SHP77 (cell line): ENCODE data around the gene HCST.
"Not testable (repeated sequence)": the region's sequence is repeated elsewhere in the genome, so short reads cannot be mapped to it uniquely, and the experiment has no call there.

Experiments
- DNase-seq, 2 experiments: peaks; one replicate each; lab custom pipeline; 2025; lab: John Stamatoyannopoulos, UW

The HCST gene

DNA sequence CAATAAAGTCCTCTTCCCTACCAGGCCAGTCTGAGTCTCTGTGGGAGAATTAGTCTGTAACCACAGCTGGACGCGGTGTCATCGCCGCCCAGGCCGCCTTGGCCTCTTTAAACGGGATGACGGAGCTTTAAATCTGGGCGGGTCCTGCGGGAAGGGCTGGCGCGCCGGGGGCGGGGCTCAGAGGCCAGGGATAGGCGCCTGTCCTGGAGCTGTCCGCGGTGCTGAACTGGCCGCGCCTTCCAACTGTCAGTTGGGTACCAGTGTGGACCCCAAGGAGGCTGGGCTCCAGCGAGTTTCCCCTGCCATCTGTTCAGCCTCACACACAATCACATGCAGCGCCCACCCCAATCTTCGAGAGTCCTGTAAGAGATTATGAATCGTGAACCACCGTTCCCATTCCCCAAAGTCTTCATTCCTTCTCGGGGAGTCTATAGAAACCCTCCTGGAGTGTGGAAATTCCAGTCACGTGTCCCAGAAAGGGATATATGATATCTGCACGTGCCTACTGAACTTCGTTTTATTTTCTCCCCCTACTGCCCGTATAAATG lies 22.5 kb upstream of the HCST start:
- DNase-seq = peak; percentile 5 to 60

DNA sequence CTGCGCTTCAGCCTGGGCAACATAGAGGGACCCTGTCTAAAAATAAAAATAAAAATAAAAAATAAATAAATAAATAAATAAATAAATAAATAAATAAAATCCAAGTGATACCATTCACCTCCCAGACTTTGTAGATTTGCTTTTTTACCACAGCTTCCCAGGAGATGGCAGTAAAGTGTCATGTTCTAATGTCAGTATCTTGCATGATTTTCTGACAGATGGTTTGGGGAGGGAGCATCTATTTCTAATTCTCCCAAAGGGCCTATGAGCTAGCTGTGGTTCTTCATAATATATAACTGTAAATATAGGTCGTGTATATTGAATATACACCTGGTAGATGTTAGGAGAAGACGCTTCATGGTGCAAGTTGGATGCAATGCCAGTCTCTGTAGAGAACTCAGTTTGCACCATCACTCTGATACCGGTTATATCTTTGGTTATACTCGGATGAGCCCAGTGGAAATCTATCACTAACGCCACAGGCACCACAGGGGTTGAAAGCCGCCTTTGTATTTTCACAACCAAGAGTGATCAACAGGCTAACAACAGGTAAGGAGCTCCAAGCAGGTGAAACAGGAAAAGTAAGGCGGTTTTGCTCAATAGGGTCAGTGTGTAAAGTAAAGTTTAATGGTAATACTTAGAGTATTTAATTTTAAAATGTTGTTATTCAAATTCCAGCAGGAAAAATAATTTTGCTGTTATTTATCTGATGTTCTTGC lies 20.1 kb upstream of the HCST start:
- DNase-seq = peak; percentile 34 to 75

DNA sequence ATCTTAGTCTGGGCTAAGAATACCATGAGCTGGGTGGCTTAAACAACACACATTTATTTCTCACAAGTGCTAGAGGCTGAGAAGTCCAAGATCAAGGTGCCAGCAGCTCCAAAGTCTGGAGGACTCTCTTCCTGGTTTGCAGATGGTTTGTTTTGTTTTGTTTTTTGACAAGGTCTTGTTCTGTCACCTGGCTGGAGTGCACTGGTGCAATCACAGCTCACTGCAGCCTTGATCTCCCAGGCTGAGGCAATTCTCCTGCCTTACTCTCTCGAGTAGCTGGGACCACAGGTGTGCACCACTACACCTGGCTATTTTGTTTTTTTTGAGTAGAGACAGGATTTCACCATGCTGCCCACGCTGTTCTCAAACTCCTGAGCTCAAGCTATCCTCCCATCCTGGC lies 18.4 kb upstream of the HCST start:
- no peak for DNase-seq

DNA sequence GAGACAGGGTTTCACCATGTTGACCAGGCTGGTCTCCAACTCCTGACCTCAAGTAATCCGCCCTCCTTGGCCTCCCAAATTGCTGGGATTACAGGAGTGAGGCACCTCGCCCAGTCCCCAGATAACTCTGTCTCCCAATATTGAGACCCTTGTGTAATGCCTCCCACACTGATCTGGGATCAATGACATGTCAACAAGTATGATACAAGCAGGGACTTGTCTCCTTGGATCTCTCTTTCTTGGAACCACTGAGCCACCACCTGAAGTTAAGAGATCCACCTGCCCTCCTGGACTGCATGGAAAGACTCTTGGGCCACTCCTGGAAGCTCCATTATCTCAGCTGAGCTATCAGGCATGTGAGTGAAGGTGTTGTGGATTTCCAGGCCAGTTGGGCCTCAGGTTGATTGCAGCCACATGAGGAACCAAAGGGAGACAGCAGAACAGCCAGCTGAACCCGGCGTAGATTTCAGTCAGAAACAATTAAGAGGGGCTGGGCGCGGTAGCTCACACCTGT lies 17.0 kb upstream of the HCST start:
- no peak for DNase-seq

DNA sequence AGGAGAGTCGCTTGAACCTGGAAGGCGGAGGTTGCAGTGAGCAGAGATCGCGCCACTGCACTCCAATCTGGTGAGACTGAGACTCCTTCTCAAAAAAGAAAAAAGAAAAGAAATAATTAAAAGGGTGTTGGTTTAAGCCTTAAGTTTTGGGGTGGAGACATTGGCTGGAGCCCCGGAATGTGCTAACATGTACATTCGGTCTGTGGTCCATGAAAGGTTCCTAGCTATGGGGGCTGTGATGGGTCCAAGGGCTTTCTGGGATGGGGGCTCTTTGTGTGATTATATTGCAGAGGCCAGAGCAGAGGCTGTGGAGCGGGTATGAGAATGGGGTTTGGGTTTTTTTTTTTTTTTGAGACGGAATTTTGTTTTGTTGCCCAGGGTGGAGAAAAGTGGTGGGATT lies 16.4 kb upstream of the HCST start:
- DNase-seq = no peak

DNA sequence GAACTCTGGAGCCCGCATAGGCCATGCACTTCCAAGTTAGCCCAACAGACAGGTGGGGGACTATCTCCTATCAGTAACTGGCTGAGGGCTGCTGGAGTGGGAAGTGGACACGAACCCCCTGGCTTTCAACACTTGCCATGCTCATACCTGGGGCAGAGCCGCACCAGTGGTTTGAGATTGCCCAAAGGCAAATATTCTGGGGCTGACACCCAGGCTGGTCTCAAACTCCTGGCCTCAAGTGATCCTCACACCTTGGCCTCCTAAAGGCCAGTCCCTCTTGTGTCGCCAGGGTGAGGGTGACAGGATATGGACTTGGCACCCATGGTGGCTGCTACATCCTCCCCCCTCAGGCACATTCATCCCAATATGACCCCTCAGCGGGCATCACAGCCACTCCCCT lies 15.1 kb upstream of the HCST start:
- DNase-seq = no peak

DNA sequence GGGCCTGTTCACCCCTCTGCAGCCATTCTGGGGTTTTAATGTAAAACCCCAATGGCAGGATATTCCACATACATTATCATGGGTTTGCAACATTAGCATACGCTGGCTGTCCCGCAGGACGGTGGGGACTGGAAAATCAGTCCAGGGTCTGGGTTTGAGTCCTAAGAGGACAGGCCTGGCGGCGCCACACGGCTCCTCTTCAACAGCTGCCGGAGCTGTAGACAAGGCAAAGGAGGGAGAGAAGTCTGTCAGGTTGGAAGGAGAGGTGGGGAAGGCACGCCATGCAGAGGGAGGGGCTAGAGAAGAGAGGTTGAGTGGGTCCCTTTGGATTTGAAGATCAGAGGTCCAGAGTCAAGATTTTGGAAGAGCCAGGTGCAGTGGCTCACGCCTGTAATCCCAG lies 13.9 kb upstream of the HCST start:
- DNase-seq = no peak

DNA sequence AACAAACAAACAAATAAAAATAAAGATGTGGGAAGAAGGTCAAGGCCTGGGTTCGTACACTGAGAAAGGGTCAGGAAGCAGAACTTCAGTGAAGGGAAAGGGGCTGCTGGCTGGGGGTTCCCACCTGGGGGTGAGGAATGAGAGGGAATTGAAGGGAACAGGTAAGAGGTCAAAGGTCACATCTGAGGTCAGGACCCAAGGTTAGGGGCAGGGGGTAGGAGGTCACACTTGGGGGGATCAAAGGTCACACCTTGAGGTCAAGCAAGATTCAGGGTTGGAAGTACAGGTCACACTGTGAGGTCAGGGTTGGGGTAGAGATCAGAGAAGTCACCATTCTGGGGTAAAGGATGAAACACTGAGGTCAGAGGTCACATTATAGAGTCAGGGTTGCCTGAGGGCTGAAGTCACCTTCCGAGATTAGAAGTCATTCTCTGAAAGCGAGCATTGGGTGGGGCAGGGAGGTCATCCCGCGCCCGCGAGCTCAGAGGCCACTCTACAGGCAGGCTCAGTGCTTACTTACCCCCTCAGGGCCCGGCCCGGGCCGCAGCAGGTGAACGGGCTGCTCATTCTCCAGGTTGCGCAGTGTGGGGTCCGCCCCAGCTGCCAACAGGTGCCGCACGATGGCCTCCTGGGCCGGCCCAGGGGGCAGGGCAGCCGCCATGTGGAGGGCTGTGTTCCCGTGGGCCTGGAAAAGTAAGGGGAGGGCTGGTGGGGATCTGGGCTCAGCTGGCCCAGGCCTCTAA lies 12.8 kb upstream of the HCST start:
- DNase-seq = no peak

DNA sequence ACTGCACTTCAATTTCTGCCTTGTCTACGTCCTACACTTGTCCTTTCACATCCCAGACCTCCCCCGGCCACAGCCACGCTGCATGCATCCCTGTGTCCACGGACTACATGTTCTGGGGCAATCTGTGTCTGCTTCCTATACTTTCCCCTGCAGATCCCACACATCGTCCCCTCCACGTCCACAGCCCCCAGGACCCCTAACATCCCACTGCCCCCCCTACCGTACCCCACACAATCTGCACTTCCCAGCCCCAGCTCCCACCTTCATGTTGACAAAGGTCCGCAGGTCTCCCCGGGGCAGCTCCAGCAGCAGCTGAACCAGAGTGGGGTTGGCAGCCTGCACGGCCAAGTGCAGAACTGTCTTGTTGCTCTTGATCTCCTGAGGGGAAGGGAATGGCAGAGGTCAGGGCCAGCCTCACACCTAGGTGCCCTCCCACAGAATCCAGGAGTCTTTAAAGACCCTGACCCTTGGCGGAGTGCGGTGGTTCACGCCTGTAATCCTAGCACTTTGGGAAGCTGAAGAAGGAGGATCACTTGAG lies 12.1 kb upstream of the HCST start:
- no peak for DNase-seq

DNA sequence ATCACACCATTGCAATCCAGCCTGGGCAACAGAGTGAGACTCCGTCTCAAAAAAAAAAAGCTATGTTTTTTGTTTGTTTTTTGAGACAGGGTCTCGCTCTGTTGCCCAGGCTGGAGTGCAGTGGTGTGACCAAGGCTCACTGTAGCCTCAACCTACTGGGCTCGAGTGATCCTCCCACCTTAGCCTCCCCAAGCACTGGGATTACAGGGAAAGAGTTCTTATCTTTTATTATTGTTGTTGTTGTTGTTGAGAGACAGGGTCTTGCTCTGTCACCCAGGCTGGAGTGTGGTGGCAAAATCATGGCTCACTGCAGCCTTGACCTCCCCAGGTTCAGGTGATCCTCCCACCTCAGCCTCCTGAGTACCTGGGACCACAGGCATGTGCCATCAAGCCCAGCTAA lies 10.5 kb upstream of the HCST start:
- not testable (repeated sequence) for DNase-seq

DNA sequence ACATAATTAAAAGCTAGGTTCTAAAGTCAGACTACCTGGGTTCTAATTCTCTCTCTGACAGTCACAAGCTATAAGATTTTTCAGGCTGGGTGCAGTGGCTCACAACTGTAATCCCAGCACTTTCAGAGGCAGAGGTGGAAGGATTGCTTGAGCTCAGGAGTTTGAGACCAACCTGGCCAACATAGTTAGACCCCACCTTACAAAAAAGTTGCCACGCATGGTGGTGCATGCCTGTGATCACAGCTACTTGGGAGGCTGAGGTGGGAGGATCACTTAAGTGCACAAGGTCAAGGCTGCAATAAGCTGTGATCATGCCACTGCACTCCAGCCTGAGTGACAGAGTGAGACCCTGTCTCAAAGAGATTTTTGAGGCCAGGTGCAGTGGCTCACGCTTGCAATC lies 8.0 kb upstream of the HCST start:
- no peak for DNase-seq

DNA sequence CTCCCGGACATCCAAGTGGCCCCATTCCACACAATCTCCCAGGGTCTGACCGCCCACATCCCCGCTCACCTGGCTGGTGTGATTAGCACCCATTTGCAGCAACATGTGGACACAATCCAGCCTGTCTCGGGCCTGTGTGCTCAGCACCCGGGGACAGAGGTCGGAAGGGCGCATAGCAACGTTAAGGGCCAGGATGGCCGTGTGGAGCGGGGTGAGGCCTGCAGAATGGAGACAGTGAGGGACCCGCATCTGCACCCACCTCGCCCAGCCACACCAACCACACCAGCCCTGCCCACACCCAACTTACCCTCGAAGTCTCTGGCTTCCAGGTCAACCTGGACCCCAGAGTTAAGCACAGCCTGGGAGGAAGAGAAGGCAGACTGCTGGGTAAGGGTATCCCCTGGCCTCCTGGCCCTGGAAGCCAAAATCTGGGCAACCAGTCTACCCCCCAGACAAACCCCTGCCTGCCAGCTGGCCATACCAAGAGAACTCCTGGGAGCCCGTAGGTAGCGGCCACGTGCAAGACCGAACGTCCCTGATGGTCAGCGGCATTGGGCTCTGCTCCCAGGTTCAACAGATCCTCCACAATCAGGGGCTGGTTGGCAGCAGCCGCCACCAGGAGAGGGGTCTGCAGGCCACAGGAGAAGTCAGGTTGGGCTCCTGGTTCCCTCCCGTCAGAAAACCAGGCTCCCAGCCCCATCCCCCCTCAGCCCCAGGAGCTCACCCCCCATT lies 6.3 kb upstream of the HCST start:
- no peak for DNase-seq

DNA sequence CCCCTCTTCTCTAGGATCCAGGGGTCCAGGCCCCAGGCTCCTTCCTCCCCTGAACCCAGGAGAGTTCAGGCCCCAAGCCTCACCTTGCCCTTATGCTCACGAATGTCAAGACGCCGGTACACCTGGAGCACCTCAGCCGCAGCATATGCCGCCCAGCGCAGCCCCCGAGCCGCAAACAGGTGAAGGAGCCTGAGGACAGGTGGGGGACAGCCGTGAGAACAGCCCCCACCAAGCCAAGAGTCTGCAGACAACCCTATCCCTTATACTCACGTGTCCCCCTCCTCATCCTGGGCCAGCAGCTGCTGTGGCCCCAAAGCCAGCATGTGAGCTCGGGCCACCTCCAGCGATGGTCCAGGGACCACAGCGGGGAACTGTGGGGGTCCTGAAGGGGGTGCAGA lies 5.7 kb upstream of the HCST start:
- DNase-seq = no peak

DNA sequence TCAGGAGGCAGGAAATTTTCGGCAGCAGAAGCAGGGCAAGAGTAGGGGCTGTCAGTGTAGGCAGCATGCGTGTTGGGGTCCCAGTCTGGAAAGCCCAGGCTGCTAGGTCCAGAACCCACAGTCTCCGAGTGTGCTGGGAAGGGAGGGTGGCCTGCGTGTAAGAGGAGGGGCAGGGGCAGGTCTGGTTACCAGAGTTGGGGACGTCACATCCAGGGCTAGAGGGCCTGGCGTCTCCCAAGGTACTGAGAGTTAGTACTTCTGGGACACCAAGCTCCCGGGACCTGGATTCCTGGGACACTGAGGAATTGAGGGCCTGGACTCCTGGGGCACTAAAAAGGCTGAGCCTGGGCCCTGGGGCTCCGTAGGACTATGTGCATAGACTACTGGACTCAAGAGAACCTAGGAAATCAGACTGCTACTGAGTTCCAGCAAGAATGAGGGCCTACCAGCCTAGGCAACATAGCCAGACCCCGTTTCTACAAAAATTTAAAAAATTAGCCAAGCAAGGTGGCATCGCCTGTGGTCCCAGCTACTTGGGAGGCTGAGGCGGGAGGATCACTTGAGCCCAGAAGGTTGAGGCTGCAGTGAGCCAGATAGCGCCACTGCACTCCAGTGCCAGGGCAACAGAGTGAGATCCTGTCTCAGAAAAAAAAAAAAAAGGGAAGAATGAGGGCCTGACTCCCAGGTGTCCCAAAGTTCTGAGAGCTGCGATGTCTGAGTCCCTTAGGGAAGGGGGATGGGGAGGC lies 4.5 kb upstream of the HCST start:
- no peak for DNase-seq

DNA sequence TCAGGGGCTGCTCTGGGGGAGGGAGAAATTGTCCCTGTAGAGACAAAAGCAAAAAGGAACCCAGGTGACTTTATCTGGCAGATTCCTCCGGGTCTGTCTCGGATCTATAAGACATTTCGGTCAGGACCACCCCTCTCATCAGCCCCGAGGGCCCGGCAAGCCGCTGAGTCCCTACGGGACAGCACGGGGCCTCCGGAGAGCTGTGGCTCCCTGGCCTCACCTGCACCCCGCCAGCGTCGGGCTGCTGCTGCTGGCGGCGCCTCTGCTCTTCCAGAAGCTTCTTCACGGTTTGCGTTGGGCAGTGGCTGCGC lies 3.9 kb upstream of the HCST start:
- DNase-seq = no peak

DNA sequence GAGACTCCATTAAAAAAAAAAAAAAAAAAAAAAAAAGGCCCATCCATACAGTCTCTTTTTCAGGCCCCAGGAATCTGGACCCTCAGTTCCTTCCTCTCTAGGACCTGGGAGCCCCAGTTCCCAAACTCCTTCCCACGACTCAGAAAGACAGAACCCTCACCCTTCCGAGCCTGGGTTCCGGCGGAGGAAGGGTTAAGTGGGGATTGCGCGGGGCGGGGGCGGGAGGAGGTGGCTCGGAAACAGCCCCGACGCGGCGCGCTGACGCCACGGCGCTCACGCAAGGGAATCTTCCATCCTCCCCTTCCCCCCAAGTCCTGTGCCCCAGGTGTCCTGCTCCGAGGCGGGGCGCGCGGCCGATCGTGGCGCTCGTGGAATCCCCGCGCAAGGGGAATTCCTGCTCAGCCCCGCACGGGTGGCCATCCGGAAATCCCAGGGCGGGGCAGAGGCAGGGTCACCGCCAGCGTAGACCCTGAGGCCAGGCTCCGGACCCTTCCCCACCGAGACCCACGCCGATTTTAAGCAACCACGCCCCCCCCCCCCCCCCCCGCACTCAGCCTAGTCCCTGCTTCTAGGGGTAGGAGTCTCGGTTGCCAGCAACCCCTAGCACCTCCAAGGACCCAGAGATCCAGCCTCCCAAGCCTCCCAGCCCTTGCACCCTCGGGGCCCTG lies 2.6 kb upstream of the HCST start:
- DNase-seq = peak; percentile 40 to 70

DNA sequence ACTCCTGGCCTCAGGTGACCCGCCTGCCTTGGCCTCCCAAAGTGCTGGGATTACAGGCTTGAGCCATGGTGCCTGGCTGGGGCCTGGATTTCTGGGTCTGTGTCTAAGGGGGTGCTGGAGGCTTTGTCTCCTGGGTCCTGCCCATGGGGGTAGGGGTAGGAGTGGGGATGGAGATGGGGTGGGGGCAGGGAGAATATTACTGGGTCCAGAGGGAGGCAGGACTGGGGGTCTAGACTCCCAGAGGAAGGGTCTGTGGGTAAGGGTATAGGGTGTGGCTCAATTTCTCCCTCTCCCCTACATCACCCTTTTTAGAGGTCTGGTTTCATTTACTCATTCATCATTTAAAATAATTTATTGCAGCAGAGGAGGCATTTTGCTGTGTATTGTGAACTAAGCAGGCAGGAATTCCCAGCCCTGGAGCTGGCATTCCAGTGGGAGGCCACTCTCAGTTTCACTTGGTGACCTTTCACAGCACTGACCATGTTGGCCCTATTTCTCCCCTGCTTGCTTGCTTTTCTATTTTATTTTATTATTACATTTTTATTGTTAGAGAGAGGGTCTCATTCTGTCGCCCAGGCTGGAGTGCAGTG lies 1.2 kb upstream of the HCST start:
- DNase-seq = no peak

DNA sequence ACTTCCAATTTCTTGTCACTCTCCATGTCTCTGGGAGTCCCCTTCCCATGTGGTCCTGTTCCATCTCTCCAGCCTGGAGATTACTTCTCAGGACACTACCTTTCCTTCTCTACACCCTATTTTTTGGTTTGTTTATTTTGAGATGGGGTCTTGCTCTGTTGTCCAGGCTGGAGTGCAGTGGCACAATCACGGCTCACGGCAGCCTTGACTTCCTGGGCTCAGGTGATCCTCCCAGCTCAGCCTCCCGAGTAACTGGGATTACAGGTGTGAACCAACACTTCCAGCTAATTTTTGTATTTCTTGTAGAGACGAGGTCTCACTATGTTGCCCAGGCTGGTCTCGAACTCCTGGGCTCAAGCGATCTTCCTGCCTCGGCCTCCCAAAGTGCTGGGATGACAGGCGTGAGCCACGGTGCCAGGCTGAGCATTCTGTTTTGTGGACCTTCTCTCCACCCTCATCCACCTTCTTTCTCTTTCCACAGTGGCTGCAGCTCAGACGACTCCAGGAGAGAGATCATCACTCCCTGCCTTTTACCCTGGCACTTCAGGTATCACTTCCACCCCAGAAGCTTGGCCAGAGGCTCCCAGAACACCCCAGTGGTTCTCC lies 644 bp downstream of the HCST start:
- DNase-seq = no peak

DNA sequence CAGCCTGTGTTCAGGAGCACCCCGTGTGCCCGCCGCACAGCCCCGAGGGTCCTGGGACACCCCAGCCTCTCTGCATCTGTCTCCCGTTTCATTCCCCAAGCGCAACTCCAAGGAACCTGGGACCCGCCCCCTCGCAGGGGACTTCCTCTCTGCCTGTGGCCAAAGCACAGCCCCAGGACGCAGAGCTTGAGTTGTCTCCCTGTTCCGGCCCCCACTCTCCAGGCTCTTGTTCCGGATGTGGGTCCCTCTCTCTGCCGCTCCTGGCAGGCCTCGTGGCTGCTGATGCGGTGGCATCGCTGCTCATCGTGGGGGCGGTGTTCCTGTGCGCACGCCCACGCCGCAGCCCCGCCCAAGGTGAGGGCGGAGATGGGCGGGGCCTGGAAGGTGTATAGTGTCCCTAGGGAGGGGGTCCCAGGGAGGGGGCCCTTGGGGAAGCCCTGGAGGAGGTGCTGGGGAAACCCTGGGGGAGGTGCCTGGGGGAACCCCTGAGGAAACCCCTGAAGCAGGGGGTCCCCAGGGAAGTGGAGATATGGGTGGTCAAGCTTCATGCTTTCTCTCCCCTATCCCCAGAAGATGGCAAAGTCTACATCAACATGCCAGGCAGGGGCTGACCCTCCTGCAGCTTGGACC lies 1.3 kb downstream of the HCST start:
- DNase-seq = peak; percentile 66 to 83
